CD4-positive, alpha-beta T cell (primary cell): Measurements from ENCODE around the gene ADO. TPM values are rescaled to one million over a fixed set of nuclear protein-coding genes. Genes with fewer than 3 reads are reported as not detected.

Experiments used
- ATAC-seq: fragments of 200-7000 bp; cut with Tn5 transposase; one replicate; pipeline ENCODE4 v1.10.0; 2022; ENCODE audit warnings: mild to moderate bottlenecking; ENCODE audit not compliant: poor library complexity
- CTCF ChIA-PET: fragments of 350-600 bp; sonication (Branson Sonifier 250); formaldehyde crosslinking; loops from one replicate; lab custom pipeline; 2021; ENCODE audit warnings: antibody characterized with exemption, inconsistent platforms; lab: Charles Lee
- POLR2A ChIA-PET: fragments of 350-600 bp; sonication (Branson Sonifier 250); formaldehyde crosslinking; loops from one replicate; lab custom pipeline; 2021; ENCODE audit warnings: antibody characterized with exemption, inconsistent platforms; lab: Charles Lee
- DNase-seq, 14 experiments: peaks; one replicate each; pipeline ENCODE4 v3.0.0-alpha.2; 2013 to 2020; ENCODE audit warnings: mixed read lengths in 2 of 14
- H3K27ac ChIP-seq, 2 donors: one replicate each; pipeline versions ENCODE4 v1.5.1 to v1.7.0; 2013; ENCODE audit warnings: low read length in 2 of 2, low read depth in 1 of 2, mild to moderate bottlenecking in 1 of 2
- H3K27me3 ChIP-seq, 2 experiments: 1 replicate in 1 of 2; 2 replicates in 1 of 2; pipeline versions ENCODE4 v1.6.1 to v1.7.0; 2013; ENCODE audit warnings: low read length in 2 of 2, control low read depth in 1 of 2, mild to moderate bottlenecking in 1 of 2, moderate library complexity in 1 of 2; ENCODE audit not compliant: insufficient read depth in 2 of 2, control insufficient read depth in 1 of 2
- H3K36me3 ChIP-seq: one replicate; pipeline ENCODE4 v1.6.1; 2013; ENCODE audit warnings: low read length, control low read depth; ENCODE audit not compliant: insufficient read depth
- H3K4me1 ChIP-seq: one replicate; pipeline ENCODE4 v1.6.1; 2013; ENCODE audit warnings: low read length, control low read depth; ENCODE audit not compliant: insufficient read depth
- H3K4me3 ChIP-seq: one replicate; pipeline ENCODE4 v1.5.1; 2013; ENCODE audit warnings: mild to moderate bottlenecking, low read length, moderate library complexity
- H3K9me3 ChIP-seq, 2 experiments: 1 replicate in 1 of 2; 2 replicates in 1 of 2; pipeline versions ENCODE4 v1.6.1 to v1.7.0; 2013; ENCODE audit warnings: low read length in 2 of 2, mild to moderate bottlenecking in 2 of 2, control low read depth in 1 of 2, moderate library complexity in 1 of 2; ENCODE audit not compliant: control insufficient read depth in 1 of 2, insufficient read depth in 1 of 2
- H3K27ac Mint-ChIP-seq: one replicate; pipeline ENCODE4 v1.8.0; 2020; ENCODE audit warnings: mixed read lengths
- H3K27me3 Mint-ChIP-seq: one replicate; pipeline ENCODE4 v1.8.0; 2021; ENCODE audit warnings: mixed read lengths
- H3K36me3 Mint-ChIP-seq: one replicate; pipeline ENCODE4 v1.8.0; 2021; ENCODE audit warnings: low read depth, mixed read lengths
- H3K4me1 Mint-ChIP-seq: one replicate; pipeline ENCODE4 v1.8.0; 2021; ENCODE audit warnings: low read depth, mixed read lengths
- H3K4me3 Mint-ChIP-seq: one replicate; pipeline ENCODE4 v1.8.0; 2020; ENCODE audit warnings: mild to moderate bottlenecking, mixed read lengths
- H3K9me3 Mint-ChIP-seq: one replicate; pipeline ENCODE4 v1.8.0; 2020; ENCODE audit warnings: mixed read lengths
- CTCF ChIP-seq: fragments of 200-600 bp; IDR thresholded peaks from one replicate; pipeline ENCODE4 v1.8.0; 2022; ENCODE audit warnings: antibody characterized with exemption, mild to moderate bottlenecking
- intact Hi-C, 2 experiments: fragments of 100-400 bp; cut with DNase I in 1 of 2; cut with micrococcal nuclease in 1 of 2; formaldehyde crosslinking; loops; one replicate each; pipeline versions ENCODE4 v1.15.1 to v1.9.0; 2023 to 2025; cut with DNase I, micrococcal nuclease
- total RNA-seq, 174 experiments: library from RNA in 2 of 174; stranded (reverse) in 2 of 174; gene quantifications; one replicate each; pipeline ENCODE4 v1.2.3 and lab custom pipeline; 2021 to 2026

ADO gene
- total RNA-seq, 2 experiments from 2014 or later = 14.3 to 15.9 TPM

- H3K9me3 Mint-ChIP-seq = no peaks in the 10 kb centered on the region
- H3K36me3 ChIP-seq = no peaks in the 10 kb centered on the region
- H3K4me1 ChIP-seq = peaks cover 55% of the 10 kb centered on the region
- H3K27ac Mint-ChIP-seq = peak overlapping the region; percentile 95
- intact Hi-C loops = loop anchor here (1.0 to 10.0 kb wide), 14 partner anchors 12 to 911 kb away; partner anchors contain the start of genes NRBF2 (in 2 of the 2), ADO (in 1 of the 2) and ARID5B (in 1 of the 2)
- H3K27me3 ChIP-seq = peaks cover 35 to 36% of the 10 kb centered on the region in 2 experiments
- DNase-seq (no peak), ATAC-seq (no peak)
- peaks cover 50% of the 10 kb centered on the region for H3K27me3 Mint-ChIP-seq
- CTCF ChIA-PET = interaction anchor here (1.2 to 4.7 kb wide), 5 partner anchors 10 to 206 kb away, joined by 4 to 40 read pairs (median 19); partner anchors contain the start of gene ADO
- POLR2A ChIA-PET = interaction anchor here (0.9 to 5.7 kb wide), 20 partner anchors 11 to 916 kb away, joined by 3 to 106 read pairs (median 6); partner anchors contain the start of genes ADO and NRBF2
- peak overlapping the region; percentile 68 for H3K4me3 ChIP-seq
- peaks cover 58% of the 10 kb centered on the region for H3K4me1 Mint-ChIP-seq
- peaks cover 11% of the 10 kb centered on the region for H3K36me3 Mint-ChIP-seq
- no peaks in the 10 kb centered on the region for H3K9me3 ChIP-seq
- peak overlapping the region; percentile 97 for H3K4me3 Mint-ChIP-seq
- no peak for TF ChIP-seq CTCF
- H3K27ac ChIP-seq = peak overlapping the region in 1 of 2 donors; percentile 92
Measured at GRCh38 chr10:62816076-62816330, 11.5 kb downstream of the ADO start.

GRCh38 chr10:62816331-62817120, 12.0 kb downstream of the ADO start, which contains the start of gene EGR2:
EGR2 (minus strand) TSS chr10:62816366; CDS start chr10:62816029, 337 bp downstream.
- DNase-seq (peak; percentile 91 to 97 (median 95)), ATAC-seq (peak; percentile 81)
- Histone ChIP-seq H3K36me3 (no peaks in the 10 kb centered on the region), H3K4me1 (peaks cover 52% of the 10 kb centered on the region), H3K9me3 (no peaks in the 10 kb centered on the region), H3K27ac (peak within 1 kb of the TSS; percentile 70 to 92), H3K4me3 (peak within 1 kb of the TSS; percentile 68), H3K27me3 (peaks cover 36 to 39% of the 10 kb centered on the region in 2 experiments)
- intact Hi-C loops = loop anchor here (1.0 to 10.0 kb wide), 15 partner anchors 12 to 912 kb away; partner anchors contain the start of genes NRBF2 (in 2 of the 2), ADO (in 1 of the 2) and ARID5B (in 1 of the 2)
- Mint-ChIP-seq H3K4me1 (peaks cover 53% of the 10 kb centered on the region), H3K36me3 (peaks cover 11% of the 10 kb centered on the region), H3K9me3 (no peaks in the 10 kb centered on the region), H3K27ac (peak within 1 kb of the TSS; percentile 95), H3K27me3 (peaks cover 55% of the 10 kb centered on the region), H3K4me3 (peak within 1 kb of the TSS; percentile 97)
- POLR2A ChIA-PET = interaction anchor here (0.7 to 5.7 kb wide), 25 partner anchors 11 to 916 kb away, joined by 3 to 106 read pairs (median 4); partner anchors contain the start of genes ADO, NRBF2 and REEP3
- CTCF ChIA-PET = interaction anchor here (1.1 to 4.7 kb wide), 8 partner anchors 11 to 223 kb away, joined by 4 to 40 read pairs (median 16); partner anchors contain the start of gene ADO
- no peak for TF ChIP-seq CTCF

GRCh38 chr10:62817121-62817765, 12.7 kb downstream of the ADO start:
- POLR2A ChIA-PET = interaction anchor here (0.6 to 5.7 kb wide), 26 partner anchors 12 to 917 kb away, joined by 3 to 106 read pairs (median 4); partner anchors contain the start of genes ADO, NRBF2 and REEP3
- peaks cover 49% of the 10 kb centered on the region for H3K4me1 Mint-ChIP-seq

More at GRCh38 chr10:62817121-62817765, 12.7 kb downstream of the ADO start:
- peaks cover 50% of the 10 kb centered on the region for H3K4me1 ChIP-seq
- peak; percentile 29 for ATAC-seq
- H3K36me3 ChIP-seq = no peaks in the 10 kb centered on the region
- H3K4me3 ChIP-seq = peak overlapping the region; percentile 68
- peak in 8 of 14 experiments; percentile 35 to 78 (median 48) for DNase-seq
- H3K27ac ChIP-seq = peak overlapping the region; percentile 70 to 73
- CTCF ChIA-PET = interaction anchor here (0.6 to 4.7 kb wide), 24 partner anchors 9 to 392 kb away, joined by 3 to 40 read pairs (median 6); partner anchors contain the start of gene ADO
- H3K27me3 ChIP-seq = peaks cover 36 to 39% of the 10 kb centered on the region in 2 experiments
- H3K4me3 Mint-ChIP-seq = peak overlapping the region; percentile 97
- H3K9me3 ChIP-seq = no peaks in the 10 kb centered on the region
- peak overlapping the region; percentile 95 for H3K27ac Mint-ChIP-seq
- no peaks in the 10 kb centered on the region for H3K9me3 Mint-ChIP-seq
- intact Hi-C loops = loop anchor here (1.0 to 10.0 kb wide), 12 partner anchors 85 to 912 kb away; partner anchors contain the start of genes NRBF2 (in 2 of the 2) and ARID5B (in 1 of the 2)
- H3K27me3 Mint-ChIP-seq = peaks cover 56% of the 10 kb centered on the region
- peaks cover 11% of the 10 kb centered on the region for H3K36me3 Mint-ChIP-seq
- no peak for TF ChIP-seq CTCF
